Lower lobe of right lung (tissue), 2 donors: ENCODE measurements around the gene SLC22A3. TPM values are rescaled to one million over a fixed set of nuclear protein-coding genes. Genes with fewer than 3 reads are reported as not detected.

Experiments
- ATAC-seq, 2 donors: fragments of 200-7000 bp; cut with Tn5 transposase; one replicate each; pipeline ENCODE4 v1.9.1; 2020 to 2022; ENCODE audit warnings: mild to moderate bottlenecking in 2 of 2, moderate library complexity in 2 of 2
- DNase-seq: peaks from one replicate; pipeline ENCODE4 v3.0.0-alpha.2; 2020
- H3K27ac ChIP-seq: fragments of 200-600 bp; one replicate; pipeline ENCODE4 v1.8.0; 2022
- H3K27me3 ChIP-seq: fragments of 200-600 bp; one replicate; pipeline ENCODE4 v1.8.0; 2022; ENCODE audit warnings: low read depth
- H3K36me3 ChIP-seq: fragments of 200-600 bp; one replicate; pipeline ENCODE4 v1.8.0; 2022; ENCODE audit warnings: mild to moderate bottlenecking
- H3K4me1 ChIP-seq: fragments of 200-600 bp; one replicate; pipeline ENCODE4 v1.8.0; 2022
- H3K4me3 ChIP-seq: fragments of 200-600 bp; one replicate; pipeline ENCODE4 v1.8.0; 2022; ENCODE audit warnings: mild to moderate bottlenecking
- H3K9me3 ChIP-seq: fragments of 200-600 bp; one replicate; pipeline ENCODE4 v1.8.0; 2022
- intact Hi-C: fragments of 100-400 bp; cut with DNase I; formaldehyde crosslinking; loops from one replicate; pipeline ENCODE4 v1.11.0; 2022
- total RNA-seq: library from RNA; stranded (reverse); fragmentation: NEBNext Ultra II Directional; extraction: Animal tissue kit (Norgen Biotek cat#: 25700); gene quantifications from one replicate; pipeline ENCODE4 v1.2.1, GENCODE V29; 2021
- TF ChIP-seq, protein P1 (sequence below): fragments of 200-600 bp; IDR thresholded peaks from one replicate; pipeline ENCODE4 v1.8.0; 2022; ENCODE audit warnings: antibody characterized with exemption, mild to moderate bottlenecking
- donor health status: DM: no; HTN: yes; CAD: no; lungs with severe emphysema.

Gene SLC22A3
- total RNA-seq, 1 donor from 2014 or later, result 37.7 TPM

DNA sequence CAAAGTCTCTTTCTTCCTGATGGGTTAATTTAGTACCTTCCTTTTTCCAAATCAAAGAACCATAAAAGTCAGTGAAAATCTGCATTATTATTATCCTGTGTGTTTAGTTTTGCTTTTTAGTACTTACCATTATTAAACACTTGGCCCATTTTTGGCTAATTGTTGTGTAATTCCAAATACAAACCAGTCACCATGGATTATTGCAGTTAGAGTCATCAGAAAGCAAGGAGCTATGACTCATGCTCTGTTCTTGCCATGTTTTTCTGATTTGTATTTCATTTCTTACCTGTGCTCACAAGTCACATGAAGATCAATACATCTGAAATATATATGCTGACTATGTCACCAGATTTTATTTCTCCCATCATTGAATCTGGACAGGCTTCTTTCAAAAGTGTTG lies 31.3 kb downstream of the SLC22A3 start:
- no peak overlapping the region for H3K27ac ChIP-seq
- ATAC-seq, result peak in 1 of 2 donors; percentile 48
- DNase-seq, result no peak
- no peaks in the 10 kb centered on the region for H3K9me3 ChIP-seq
- no peaks in the 10 kb centered on the region for H3K27me3 ChIP-seq
- peaks cover 6% of the 10 kb centered on the region for H3K4me1 ChIP-seq
- TF ChIP-seq, protein P1, sequence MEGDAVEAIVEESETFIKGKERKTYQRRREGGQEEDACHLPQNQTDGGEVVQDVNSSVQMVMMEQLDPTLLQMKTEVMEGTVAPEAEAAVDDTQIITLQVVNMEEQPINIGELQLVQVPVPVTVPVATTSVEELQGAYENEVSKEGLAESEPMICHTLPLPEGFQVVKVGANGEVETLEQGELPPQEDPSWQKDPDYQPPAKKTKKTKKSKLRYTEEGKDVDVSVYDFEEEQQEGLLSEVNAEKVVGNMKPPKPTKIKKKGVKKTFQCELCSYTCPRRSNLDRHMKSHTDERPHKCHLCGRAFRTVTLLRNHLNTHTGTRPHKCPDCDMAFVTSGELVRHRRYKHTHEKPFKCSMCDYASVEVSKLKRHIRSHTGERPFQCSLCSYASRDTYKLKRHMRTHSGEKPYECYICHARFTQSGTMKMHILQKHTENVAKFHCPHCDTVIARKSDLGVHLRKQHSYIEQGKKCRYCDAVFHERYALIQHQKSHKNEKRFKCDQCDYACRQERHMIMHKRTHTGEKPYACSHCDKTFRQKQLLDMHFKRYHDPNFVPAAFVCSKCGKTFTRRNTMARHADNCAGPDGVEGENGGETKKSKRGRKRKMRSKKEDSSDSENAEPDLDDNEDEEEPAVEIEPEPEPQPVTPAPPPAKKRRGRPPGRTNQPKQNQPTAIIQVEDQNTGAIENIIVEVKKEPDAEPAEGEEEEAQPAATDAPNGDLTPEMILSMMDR, result no peak
- H3K36me3 ChIP-seq, result no peaks in the 10 kb centered on the region
- no peak overlapping the region for H3K4me3 ChIP-seq
- intact Hi-C loops, result no loop called here

DNA sequence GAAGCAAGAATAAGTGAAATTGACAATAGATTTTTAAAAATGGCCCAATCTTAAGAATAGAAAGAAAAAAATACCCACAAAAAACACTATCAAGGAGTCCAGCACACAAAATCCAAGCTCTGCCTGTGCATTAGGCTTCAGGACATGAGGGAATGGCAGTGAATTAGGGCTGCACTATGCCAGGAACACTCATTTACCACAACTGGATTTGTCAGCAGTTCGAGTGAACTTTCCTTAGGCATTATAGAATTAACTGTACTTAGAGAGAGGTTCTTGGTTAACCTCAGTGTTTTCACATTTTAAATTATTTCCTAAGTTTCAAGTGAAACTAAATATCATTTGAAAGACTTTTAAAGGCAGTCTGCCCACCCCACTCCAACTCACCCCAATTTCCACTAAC lies 34.8 kb downstream of the SLC22A3 start:
- intact Hi-C loops, result no loop called here
- no peak for ATAC-seq
- Histone ChIP-seq H3K4me3 (no peak overlapping the region), H3K27me3 (no peaks in the 10 kb centered on the region), H3K4me1 (no peaks in the 10 kb centered on the region), H3K9me3 (no peaks in the 10 kb centered on the region), H3K27ac (no peak overlapping the region), H3K36me3 (no peaks in the 10 kb centered on the region)
- TF ChIP-seq, protein P1, result no peak
- DNase-seq, result no peak

DNA sequence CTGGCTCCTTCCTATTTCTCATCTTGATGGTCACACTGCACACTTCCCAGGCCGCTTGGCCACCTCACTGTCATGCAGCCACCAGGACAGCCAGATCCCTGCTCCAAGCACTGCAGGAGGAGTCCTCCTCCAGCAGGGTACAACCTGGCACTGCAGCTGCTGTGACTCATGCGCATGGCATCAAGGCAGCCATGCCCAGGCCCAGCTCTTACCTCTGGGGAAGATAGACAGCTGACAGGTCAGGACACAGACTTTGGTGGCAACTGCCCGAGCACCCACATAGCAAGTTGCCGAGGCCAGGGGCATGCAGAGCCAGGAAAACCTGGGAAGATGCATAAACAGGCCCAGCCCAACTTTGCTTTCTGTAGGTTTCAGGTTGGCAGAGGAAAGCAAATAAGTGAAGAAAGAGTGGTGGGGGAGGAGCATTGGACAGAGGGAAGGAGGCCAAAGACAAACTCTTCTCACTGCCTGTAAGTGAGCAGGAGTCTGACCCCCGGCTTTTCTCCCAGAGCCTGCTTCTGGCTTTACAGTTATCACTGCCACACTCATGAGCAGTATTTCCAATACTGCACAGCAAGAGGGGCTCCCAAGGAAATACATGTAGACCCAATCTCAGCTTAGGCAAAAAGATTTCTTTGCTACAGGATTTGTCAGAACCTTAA lies 38.8 kb downstream of the SLC22A3 start:
- TF ChIP-seq, protein P1, result no peak
- H3K4me3 ChIP-seq, result no peak overlapping the region
- no peaks in the 10 kb centered on the region for H3K27me3 ChIP-seq
- no peaks in the 10 kb centered on the region for H3K36me3 ChIP-seq
- DNase-seq, result peak; percentile 54
- H3K9me3 ChIP-seq, result no peaks in the 10 kb centered on the region
- ATAC-seq, result peak; percentile 78 to 90
- peaks cover 3% of the 10 kb centered on the region for H3K4me1 ChIP-seq
- H3K27ac ChIP-seq, result no peak overlapping the region
- intact Hi-C loops, result no loop called here

DNA sequence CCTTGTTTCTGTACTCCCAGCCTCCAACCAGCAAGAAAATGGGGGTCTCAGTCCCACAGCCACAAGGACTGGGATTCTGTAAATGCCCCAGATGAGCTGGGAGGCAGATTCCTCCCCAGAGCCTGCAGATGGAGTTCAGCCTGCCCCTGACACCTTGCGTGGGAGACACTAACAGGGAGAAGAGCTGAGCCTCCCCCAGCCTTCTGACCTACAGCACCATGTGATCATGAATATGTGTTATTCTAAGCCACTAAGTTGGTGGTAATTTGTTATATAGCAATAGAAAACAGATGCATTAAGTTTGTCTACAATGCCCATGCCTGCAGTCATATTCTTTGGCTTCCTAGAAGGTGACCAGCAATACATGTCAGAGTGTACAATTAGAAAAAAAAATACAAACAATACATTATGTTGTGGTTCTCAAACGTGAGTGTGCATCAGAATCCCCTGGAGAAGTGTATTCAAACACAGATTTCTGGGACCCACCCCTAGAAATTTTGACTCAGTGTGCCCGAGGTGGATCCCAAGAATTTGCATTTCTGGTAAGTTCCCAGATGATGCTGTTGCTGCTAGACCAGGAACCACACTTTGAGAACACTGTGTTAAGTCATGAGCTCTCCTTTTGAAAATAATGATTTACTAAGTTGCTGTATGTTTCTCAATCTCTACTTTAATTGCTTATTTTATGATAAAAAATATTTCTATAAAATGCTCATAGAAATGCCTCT lies 39.9 kb downstream of the SLC22A3 start:
- intact Hi-C loops, result no loop called here

DNA sequence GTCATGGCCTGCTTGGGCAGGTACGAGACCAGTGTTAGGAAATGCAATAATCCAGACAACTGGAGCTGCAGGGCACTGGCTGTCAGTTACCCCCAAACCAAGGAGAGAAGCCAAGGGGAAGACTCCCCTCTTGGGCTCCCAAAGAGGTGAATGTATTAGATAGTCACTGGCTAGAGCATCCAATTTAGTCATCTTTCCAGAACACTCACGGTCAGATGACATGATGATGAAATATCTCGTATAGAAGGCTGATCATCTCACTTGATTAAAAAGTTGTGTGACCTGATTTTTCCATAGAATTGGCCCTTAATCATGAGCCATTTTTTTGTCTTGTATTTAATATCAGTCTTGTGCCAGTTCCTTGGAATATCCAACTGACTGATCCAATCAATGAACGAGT lies 40.7 kb downstream of the SLC22A3 start:
- H3K27ac ChIP-seq, result no peak overlapping the region

More for the DNA sequence above, 39.9 kb downstream of the SLC22A3 start:
- Histone ChIP-seq H3K27me3 (no peaks in the 10 kb centered on the region), H3K9me3 (no peaks in the 10 kb centered on the region), H3K36me3 (no peaks in the 10 kb centered on the region), H3K27ac (no peak overlapping the region), H3K4me1 (peaks cover 6% of the 10 kb centered on the region), H3K4me3 (no peak overlapping the region)
- DNase-seq, result no peak
- TF ChIP-seq, protein P1, result no peak
- no peak for ATAC-seq

More for the DNA sequence above, 40.7 kb downstream of the SLC22A3 start:
- peaks cover 6% of the 10 kb centered on the region for H3K4me1 ChIP-seq
- no peaks in the 10 kb centered on the region for H3K9me3 ChIP-seq
- H3K4me3 ChIP-seq, result no peak overlapping the region
- ATAC-seq (no peak), DNase-seq (no peak)
- TF ChIP-seq, protein P1, result no peak
- H3K36me3 ChIP-seq, result no peaks in the 10 kb centered on the region
- intact Hi-C loops, result no loop called here
- H3K27me3 ChIP-seq, result no peaks in the 10 kb centered on the region
